ENCODE measurements around the gene UNC93B1. TPM values are rescaled to one million over a fixed set of nuclear protein-coding genes. Genes with fewer than 3 reads are reported as not detected.
A peak's percentile ranks its signal among the peaks of the same experiment; 100 is the strongest.

UNC93B1 gene
- polyA plus RNA-seq, 1 experiment: 38.0 TPM

DNA sequence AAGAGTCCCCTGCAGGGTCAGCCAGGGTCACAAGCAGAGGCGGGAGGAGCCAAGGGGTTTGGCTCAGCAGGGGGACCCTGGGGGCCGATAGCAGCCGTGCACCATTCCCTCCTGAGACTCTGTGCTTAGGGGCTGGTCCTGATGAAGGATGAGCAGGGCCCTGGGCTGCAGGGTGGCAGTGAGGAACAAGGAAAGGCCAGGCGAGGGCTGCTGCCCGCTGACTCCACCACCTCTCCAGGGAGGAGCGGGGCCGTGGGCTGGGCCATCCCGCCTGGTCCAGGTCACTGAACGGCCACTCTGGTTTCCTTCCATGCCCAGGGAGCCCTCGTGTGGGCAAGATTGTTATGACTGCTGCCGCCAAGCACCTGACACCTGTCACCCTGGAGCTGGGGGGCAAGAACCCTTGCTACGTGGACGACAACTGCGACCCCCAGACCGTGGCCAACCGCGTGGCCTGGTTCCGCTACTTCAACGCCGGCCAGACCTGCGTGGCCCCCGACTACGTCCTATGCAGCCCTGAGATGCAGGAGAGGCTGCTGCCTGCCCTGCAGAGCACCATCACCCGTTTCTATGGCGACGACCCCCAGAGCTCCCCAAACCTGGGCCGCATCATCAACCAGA lies 17.4 kb upstream of the UNC93B1 start:
- peak; percentile 22; the same call in 1 of the 2 replicates for TF ChIP-seq CTCF (IDR thresholded peaks at IDR 0.05; ENCODE audit: insufficient read depth, low read depth, low read length)
- Histone ChIP-seq H3K4me3 (ENCODE audit: low read depth, low read length) (no peak overlapping the region), H3K36me3 (ENCODE audit: control insufficient read depth, insufficient read depth, low read length) (peaks cover 16% of the 10 kb centered on the region), H3K27me3 (ENCODE audit: control insufficient read depth, insufficient read depth, low read length) (no peaks in the 10 kb centered on the region)
- ChIA-PET CTCF (interaction anchor here (0.8 to 1.9 kb wide), 3 partner anchors 8 to 12 kb away, joined by 3 to 9 read pairs (median 3); partner anchors contain the start of gene NDUFS8), POLR2A (no interaction called here)
- no peak for DNase-seq (ENCODE audit: low read depth)

DNA sequence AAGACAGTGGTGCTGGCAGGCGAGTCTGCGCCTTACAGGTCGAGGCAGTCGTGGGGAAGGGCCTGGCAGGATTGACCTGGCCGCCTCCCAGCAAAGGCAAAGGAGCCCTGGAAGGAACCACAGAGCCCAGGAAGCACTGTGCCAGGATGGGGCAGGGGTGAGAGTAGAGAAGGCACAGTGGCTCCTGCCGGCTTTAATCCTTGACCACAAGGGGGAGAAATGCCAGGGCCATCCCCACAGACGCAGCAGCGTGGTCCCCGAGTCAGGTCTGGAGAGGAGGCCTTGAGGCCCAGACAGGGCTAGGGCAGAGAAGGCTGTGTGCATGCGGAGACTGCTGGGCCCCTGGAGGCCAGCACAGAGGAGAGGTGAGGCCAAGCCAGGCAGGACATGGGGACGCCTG lies 16.7 kb upstream of the UNC93B1 start:
- POLR2A ChIA-PET: no interaction called here
- DNase-seq (ENCODE audit: low read depth): no peak

GRCh38 chr11:68019486-68019885 lies 15.6 kb upstream of the UNC93B1 start:
- no peak for TF ChIP-seq CTCF (IDR thresholded peaks at IDR 0.05; ENCODE audit: insufficient read depth, low read depth, low read length)
- Histone ChIP-seq H3K4me3 (ENCODE audit: low read depth, low read length) (no peak overlapping the region), H3K27me3 (ENCODE audit: control insufficient read depth, insufficient read depth, low read length) (no peaks in the 10 kb centered on the region), H3K36me3 (ENCODE audit: control insufficient read depth, insufficient read depth, low read length) (peaks cover 5% of the 10 kb centered on the region)
- ChIA-PET CTCF (interaction anchor here (1.7 to 1.8 kb wide), 2 partner anchors 10 kb away, joined by 5 read pairs; partner anchors contain the start of genes ALDH3B1 and NDUFS8), POLR2A (no interaction called here)
- no peak for DNase-seq (ENCODE audit: low read depth)

More for the DNA sequence above, 16.7 kb upstream of the UNC93B1 start:
- peak; percentile 62 for TF ChIP-seq CTCF (IDR thresholded peaks at IDR 0.05; ENCODE audit: insufficient read depth, low read depth, low read length)
- Histone ChIP-seq H3K4me3 (ENCODE audit: low read depth, low read length) (no peak overlapping the region), H3K36me3 (ENCODE audit: control insufficient read depth, insufficient read depth, low read length) (peaks cover 13% of the 10 kb centered on the region), H3K27me3 (ENCODE audit: control insufficient read depth, insufficient read depth, low read length) (no peaks in the 10 kb centered on the region)
- CTCF ChIA-PET: interaction anchor here (0.7 kb wide), 1 partner anchor 186 kb away, joined by 3 read pairs; no protein-coding TSS in a partner anchor

DNA sequence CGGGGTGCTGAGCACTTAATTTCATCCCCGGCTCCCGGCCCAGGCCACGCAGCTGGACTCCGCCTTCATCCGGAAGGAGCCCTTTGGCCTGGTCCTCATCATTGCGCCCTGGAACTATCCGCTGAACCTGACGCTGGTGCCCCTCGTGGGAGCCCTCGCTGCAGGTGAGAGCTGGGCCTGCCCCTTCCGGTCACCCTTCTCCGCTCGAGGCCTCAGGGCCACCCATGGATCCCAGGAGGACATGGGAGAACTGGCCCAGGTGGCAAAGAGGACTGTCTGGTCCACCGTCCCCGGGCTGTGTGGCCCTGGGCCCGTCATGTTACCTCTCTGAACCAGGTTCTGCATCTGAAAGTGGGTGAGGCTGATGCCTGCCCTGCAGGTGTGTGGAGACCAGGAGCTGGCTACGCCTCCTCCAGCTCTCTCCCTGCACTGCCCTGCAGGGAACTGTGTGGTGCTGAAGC lies 14.9 kb upstream of the UNC93B1 start:
- no peak for TF ChIP-seq CTCF (IDR thresholded peaks at IDR 0.05; ENCODE audit: insufficient read depth, low read depth, low read length)
- POLR2A ChIA-PET: no interaction called here
- H3K27me3 ChIP-seq (ENCODE audit: control insufficient read depth, insufficient read depth, low read length): no peaks in the 10 kb centered on the region
- H3K4me3 ChIP-seq (ENCODE audit: low read depth, low read length): no peak overlapping the region
- peaks cover 5% of the 10 kb centered on the region for H3K36me3 ChIP-seq (ENCODE audit: control insufficient read depth, insufficient read depth, low read length)
- CTCF ChIA-PET: interaction anchor here (0.6 to 1.8 kb wide), 3 partner anchors 9 to 87 kb away, joined by 3 to 5 read pairs (median 5); partner anchors contain the start of genes ALDH3B1 and NDUFS8
- no peak for DNase-seq (ENCODE audit: low read depth)

DNA sequence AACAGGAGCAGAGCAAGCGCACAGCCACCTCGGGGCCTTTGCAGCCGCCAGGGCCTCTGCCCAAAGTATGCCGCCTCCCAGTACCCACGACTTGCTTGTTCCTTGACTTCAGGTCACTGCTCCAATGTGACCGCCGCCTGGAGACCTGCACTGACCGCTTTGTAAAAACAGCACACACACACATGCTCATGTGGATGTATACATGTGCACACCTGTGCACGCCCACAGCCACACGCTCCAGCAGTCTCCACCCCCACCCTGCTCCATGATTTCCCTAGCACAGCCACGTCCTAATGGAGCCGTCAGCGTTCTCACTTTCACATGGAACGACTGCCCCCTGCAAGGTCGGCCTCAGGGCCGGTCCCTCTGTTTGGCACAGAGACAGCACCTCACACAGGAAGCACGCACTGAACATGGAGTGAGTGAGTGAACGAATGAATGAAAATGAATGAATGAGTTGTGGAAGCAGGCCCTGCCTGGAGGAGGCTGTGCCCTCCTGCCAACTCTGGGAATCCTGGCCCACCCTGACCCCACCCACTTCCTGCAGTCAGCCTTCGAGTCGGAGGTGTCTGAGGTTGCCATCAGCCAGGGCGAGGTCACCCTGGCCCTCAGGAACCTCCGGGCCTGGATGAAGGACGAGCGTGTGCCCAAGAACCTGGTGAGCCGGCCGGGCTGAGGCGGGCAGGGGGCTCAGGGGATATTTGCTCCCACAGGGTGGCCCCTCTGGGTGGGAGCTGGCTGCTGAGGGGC lies 14.3 kb upstream of the UNC93B1 start:
- Histone ChIP-seq H3K36me3 (ENCODE audit: control insufficient read depth, insufficient read depth, low read length) (peaks cover 5% of the 10 kb centered on the region), H3K4me3 (ENCODE audit: low read depth, low read length) (no peak overlapping the region), H3K27me3 (ENCODE audit: control insufficient read depth, insufficient read depth, low read length) (no peaks in the 10 kb centered on the region)
- TF ChIP-seq CTCF (IDR thresholded peaks at IDR 0.05; ENCODE audit: insufficient read depth, low read depth, low read length): no peak
- no peak for DNase-seq (ENCODE audit: low read depth)
- ChIA-PET POLR2A (no interaction called here), CTCF (interaction anchor here (0.6 to 1.8 kb wide), 3 partner anchors 8 to 88 kb away, joined by 3 to 5 read pairs (median 5); partner anchors contain the start of genes ALDH3B1 and NDUFS8)

All from BJ (cell line).